SU-DHL-6 (cell line): Measurements from ENCODE around the gene HAVCR2.
A peak's percentile ranks its signal among the peaks of the same experiment; 100 is the strongest.

Experiments used
- H2AFZ ChIP-seq: fragments of 200-600 bp; sonication (generic); 2 replicates; pipeline ENCODE4 v1.6.1; 2014; ENCODE audit warnings: low read depth, mild to moderate bottlenecking, moderate library complexity, mixed read lengths, antibody characterized with exemption, low read length; ENCODE audit not compliant: severe bottlenecking
- H3F3A ChIP-seq: fragments of 200-600 bp; shearing (Covaris generic); 2 replicates; pipeline ENCODE4 v1.6.0; 2016; ENCODE audit warnings: antibody characterized with exemption, mild to moderate bottlenecking; ENCODE audit not compliant: insufficient read depth
- H3K27ac ChIP-seq: fragments of 200-600 bp; sonication (generic); 2 replicates; pipeline ENCODE4 v1.5.1; 2016; ENCODE audit warnings: low read depth, mild to moderate bottlenecking, low read length, moderate library complexity, mixed read lengths
- H3K27me3 ChIP-seq: fragments of 200-600 bp; sonication (generic), shearing (Covaris generic); 2 replicates; pipeline ENCODE4 v1.6.0; 2014; ENCODE audit warnings: mild to moderate bottlenecking, low read length
- H3K36me3 ChIP-seq: fragments of 200-600 bp; sonication (generic); 2 replicates; pipeline ENCODE4 v1.6.1; 2014; ENCODE audit warnings: mild to moderate bottlenecking, low read length, mixed read lengths
- H3K4me2 ChIP-seq: fragments of 300-600, 200-600 bp; shearing (Covaris generic), sonication (generic); 2 replicates; pipeline ENCODE4 v1.6.0; 2014; ENCODE audit warnings: low read length, low read depth, mild to moderate bottlenecking; ENCODE audit not compliant: poor library complexity, severe bottlenecking
- H3K4me3 ChIP-seq: fragments of 200-600 bp; sonication (generic); 2 replicates; pipeline ENCODE4 v1.5.1; 2014; ENCODE audit warnings: antibody characterized with exemption, low read length, mild to moderate bottlenecking, mixed read lengths; ENCODE audit not compliant: insufficient read depth, poor library complexity, severe bottlenecking
- H3K79me2 ChIP-seq: fragments of 200-600 bp; sonication (generic); 2 replicates; pipeline ENCODE4 v1.6.1; 2014; ENCODE audit warnings: mild to moderate bottlenecking, low read length, moderate library complexity; ENCODE audit not compliant: insufficient read depth
- H3K9ac ChIP-seq: fragments of 200-600 bp; sonication (generic); 2 replicates; pipeline ENCODE4 v1.7.0; 2014; ENCODE audit warnings: mild to moderate bottlenecking, low read length
- H3K9me2 ChIP-seq: fragments of 200-600 bp; sonication (generic); replicated peaks from 2 replicates; pipeline ENCODE4 v1.6.1; 2014; ENCODE audit warnings: low read length; ENCODE audit not compliant: insufficient read depth
- H3K9me3 ChIP-seq: fragments of 200-600 bp; sonication (generic); 2 replicates; pipeline ENCODE4 v1.6.1; 2014; ENCODE audit warnings: low read length, mixed read lengths; ENCODE audit not compliant: insufficient read depth
- H4K20me1 ChIP-seq: fragments of 200-600 bp; sonication (generic); 2 replicates; pipeline ENCODE4 v1.6.1; 2014; ENCODE audit warnings: low read depth, mild to moderate bottlenecking, antibody characterized with exemption, low read length, moderate library complexity, mixed read lengths
- CTCF ChIP-seq: fragments of 200-600 bp; sonication (generic); IDR thresholded peaks from one replicate; pipeline ENCODE4 v1.5.1; 2017; ENCODE audit warnings: antibody characterized with exemption, mild to moderate bottlenecking, low read length, moderate library complexity; ENCODE audit not compliant: insufficient read depth, poor library complexity, severe bottlenecking
- EZH2phosphoT487 ChIP-seq: fragments of 200-600 bp; sonication (generic), shearing (Covaris generic); conservative IDR thresholded peaks from 2 replicates; pipeline ENCODE4 v1.6.1; 2018; ENCODE audit warnings: mild to moderate bottlenecking, antibody characterized with exemption, low read length, moderate library complexity, mixed read lengths

HAVCR2 gene

DNA sequence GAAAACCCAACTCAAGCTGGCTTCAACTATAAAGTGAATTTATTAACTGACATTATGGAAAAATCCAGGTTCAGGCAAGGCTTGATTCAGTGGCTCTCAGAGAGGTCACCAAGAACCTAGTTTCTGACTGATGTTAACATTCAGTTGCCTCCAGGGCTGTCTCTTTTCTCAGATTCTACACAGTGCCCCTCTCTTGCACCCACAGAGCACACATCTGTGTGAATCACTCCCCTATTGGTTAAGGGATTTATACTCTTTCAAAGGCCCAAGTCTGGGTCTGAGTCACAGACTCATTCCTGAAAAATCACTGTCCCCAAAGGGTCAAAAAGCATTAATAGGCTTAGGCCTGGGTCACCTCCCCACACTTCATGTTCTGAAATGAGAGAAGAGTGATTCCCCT lies 6.2 kb upstream of the HAVCR2 start:
- H3K9me2 ChIP-seq = no peaks in the 10 kb centered on the region
- no peaks in the 10 kb centered on the region for H4K20me1 ChIP-seq
- no peak overlapping the region for H3K27ac ChIP-seq
- H3K36me3 ChIP-seq = no peaks in the 10 kb centered on the region
- H3K9ac ChIP-seq = no peak overlapping the region
- no peaks in the 10 kb centered on the region for H3K79me2 ChIP-seq
- H3K9me3 ChIP-seq = no peaks in the 10 kb centered on the region
- TF ChIP-seq EZH2phosphoT487 = no peak
- no peaks in the 10 kb centered on the region for H3K27me3 ChIP-seq
- no peaks in the 10 kb centered on the region for H3F3A ChIP-seq
- H3K4me2 ChIP-seq = no peak overlapping the region
- H2AFZ ChIP-seq = peak overlapping the region; percentile 19
- no peak overlapping the region for H3K4me3 ChIP-seq

GRCh38 chr5:157113002-157113401 lies 4.2 kb upstream of the HAVCR2 start:
- no peaks in the 10 kb centered on the region for H3K9me3 ChIP-seq
- H4K20me1 ChIP-seq = no peaks in the 10 kb centered on the region
- H3K9me2 ChIP-seq = no peaks in the 10 kb centered on the region
- H3F3A ChIP-seq = peaks cover 4% of the 10 kb centered on the region; the same call in 1 of the 2 replicates
- H3K4me2 ChIP-seq = no peak overlapping the region
- H2AFZ ChIP-seq = no peak overlapping the region
- no peak for TF ChIP-seq EZH2phosphoT487
- TF ChIP-seq CTCF = no peak
- no peak overlapping the region for H3K27ac ChIP-seq
- no peaks in the 10 kb centered on the region for H3K27me3 ChIP-seq
- H3K79me2 ChIP-seq = no peaks in the 10 kb centered on the region
- no peak overlapping the region for H3K4me3 ChIP-seq
- H3K36me3 ChIP-seq = no peaks in the 10 kb centered on the region
- H3K9ac ChIP-seq = no peak overlapping the region

DNA sequence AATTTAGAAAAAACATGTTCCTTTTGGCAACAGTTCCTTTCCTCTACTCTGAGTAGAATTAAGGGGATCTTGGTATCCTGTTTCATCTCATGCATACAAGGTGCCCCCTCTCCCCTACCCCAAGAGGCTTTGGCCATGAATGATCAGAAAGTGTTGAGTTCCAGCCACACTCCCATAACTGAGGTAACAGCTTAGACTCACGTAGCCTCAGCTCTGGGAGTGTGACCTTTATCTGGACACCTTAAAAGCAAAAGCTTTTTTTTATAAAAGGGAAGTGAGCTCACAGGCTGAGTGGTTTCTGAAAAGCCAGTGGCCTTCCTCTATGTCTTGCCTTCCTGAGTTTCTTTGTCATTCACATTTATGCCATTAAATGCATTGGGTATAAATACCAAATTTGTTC lies 900 bp upstream of the HAVCR2 start:
- H3K4me2 ChIP-seq = peak overlapping the region; percentile 62

More for the DNA sequence above, 900 bp upstream of the HAVCR2 start:
- H2AFZ ChIP-seq = peak overlapping the region; percentile 23
- H3K27ac ChIP-seq = peak overlapping the region; percentile 71
- H3K9me3 ChIP-seq = no peaks in the 10 kb centered on the region
- H3K4me3 ChIP-seq = no peak overlapping the region
- H3F3A ChIP-seq = peaks cover 4% of the 10 kb centered on the region; the same call in 1 of the 2 replicates
- H3K27me3 ChIP-seq = no peaks in the 10 kb centered on the region
- H4K20me1 ChIP-seq = no peaks in the 10 kb centered on the region
- no peaks in the 10 kb centered on the region; the same call in 1 of the 2 replicates for H3K79me2 ChIP-seq
- peak overlapping the region; percentile 55; the same call in 1 of the 2 replicates for H3K9ac ChIP-seq
- H3K36me3 ChIP-seq = no peaks in the 10 kb centered on the region
- TF ChIP-seq EZH2phosphoT487 (no peak), CTCF (no peak)
- no peaks in the 10 kb centered on the region for H3K9me2 ChIP-seq
